Measurements from ENCODE around the gene ATP7A. TPM values are rescaled to one million over a fixed set of nuclear protein-coding genes. Genes with fewer than 3 reads are reported as not detected.

Gene ATP7A
- total RNA-seq, 1 donor from 2014 or later = 5.1 TPM

DNA sequence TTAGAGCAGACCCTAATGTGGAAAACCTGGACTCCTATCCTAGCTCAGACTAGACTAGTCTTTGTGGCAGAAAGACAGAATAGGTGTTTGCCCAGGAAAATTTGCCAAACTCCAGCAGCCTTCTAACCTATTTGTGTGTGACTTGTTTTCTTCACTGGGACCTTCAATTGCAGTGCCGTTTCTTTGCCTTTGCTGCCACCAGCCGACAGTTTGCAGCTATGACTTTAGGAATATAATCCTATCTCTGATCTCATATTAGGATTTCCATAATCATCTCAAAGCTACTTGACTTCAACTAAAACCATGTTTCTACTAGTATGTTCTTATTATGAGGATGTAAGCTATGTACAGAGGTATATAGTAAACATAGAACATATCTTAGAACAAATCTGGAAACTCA is 119.2 kb downstream of the ATP7A start:
- Histone ChIP-seq H3K9me3 (ENCODE audit: low read depth) (no peaks in the 10 kb centered on the region), H3K27ac (no peak overlapping the region), H3F3A (ENCODE audit: low read depth) (no peaks in the 10 kb centered on the region), H3K4me2 (no peak overlapping the region), H3K79me2 (ENCODE audit: low read depth) (no peaks in the 10 kb centered on the region), H3K4me3 (no peak overlapping the region), H3K27me3 (no peaks in the 10 kb centered on the region), H2AFZ (replicated peaks) (no peak overlapping the region), H3K36me3 (no peaks in the 10 kb centered on the region), H4K20me1 (ENCODE audit: low read depth) (no peaks in the 10 kb centered on the region), H3K9ac (no peak overlapping the region), H3K4me1 (no peaks in the 10 kb centered on the region)
- Mint-ChIP-seq H3K36me3 (no peaks in the 10 kb centered on the region), H3K27me3 (ENCODE audit: insufficient read depth, low read depth) (no peaks in the 10 kb centered on the region), H3K9me3 (no peaks in the 10 kb centered on the region), H3K4me1 (no peaks in the 10 kb centered on the region), H3K27ac (no peak overlapping the region), H3K4me3 (no peak overlapping the region)
- TF ChIP-seq, protein P1, sequence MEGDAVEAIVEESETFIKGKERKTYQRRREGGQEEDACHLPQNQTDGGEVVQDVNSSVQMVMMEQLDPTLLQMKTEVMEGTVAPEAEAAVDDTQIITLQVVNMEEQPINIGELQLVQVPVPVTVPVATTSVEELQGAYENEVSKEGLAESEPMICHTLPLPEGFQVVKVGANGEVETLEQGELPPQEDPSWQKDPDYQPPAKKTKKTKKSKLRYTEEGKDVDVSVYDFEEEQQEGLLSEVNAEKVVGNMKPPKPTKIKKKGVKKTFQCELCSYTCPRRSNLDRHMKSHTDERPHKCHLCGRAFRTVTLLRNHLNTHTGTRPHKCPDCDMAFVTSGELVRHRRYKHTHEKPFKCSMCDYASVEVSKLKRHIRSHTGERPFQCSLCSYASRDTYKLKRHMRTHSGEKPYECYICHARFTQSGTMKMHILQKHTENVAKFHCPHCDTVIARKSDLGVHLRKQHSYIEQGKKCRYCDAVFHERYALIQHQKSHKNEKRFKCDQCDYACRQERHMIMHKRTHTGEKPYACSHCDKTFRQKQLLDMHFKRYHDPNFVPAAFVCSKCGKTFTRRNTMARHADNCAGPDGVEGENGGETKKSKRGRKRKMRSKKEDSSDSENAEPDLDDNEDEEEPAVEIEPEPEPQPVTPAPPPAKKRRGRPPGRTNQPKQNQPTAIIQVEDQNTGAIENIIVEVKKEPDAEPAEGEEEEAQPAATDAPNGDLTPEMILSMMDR (IDR thresholded peaks at IDR 0.05) = peak; percentile 49
- no peak for TF ChIP-seq EZH2 (IDR thresholded peaks at IDR 0.05)
- TF ChIP-seq EZH2phosphoT487 (IDR thresholded peaks at IDR 0.05) = no peak
- peak; percentile 17 for DNase-seq (ENCODE audit: low spot score)

DNA sequence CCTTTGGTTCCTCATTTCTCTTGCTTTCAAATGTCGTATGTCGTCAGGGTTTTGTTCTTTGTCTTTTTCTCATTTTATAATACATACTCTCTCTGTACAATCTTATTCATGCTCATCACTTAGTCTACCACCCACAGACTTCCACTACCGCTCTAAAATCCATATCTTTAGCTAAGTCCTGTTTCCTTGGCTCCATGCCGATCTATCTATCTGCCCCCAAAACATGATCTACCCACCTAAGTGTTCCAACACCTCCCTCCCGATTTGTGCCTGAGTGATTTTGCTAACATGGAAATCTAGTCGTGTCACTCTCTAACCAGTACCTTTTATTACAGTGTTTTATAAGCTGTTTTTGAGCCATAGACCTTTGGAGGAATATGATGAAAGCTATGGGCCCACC is 124.6 kb downstream of the ATP7A start:
- H4K20me1 ChIP-seq (ENCODE audit: low read depth) = no peaks in the 10 kb centered on the region
- no peak for TF ChIP-seq EZH2phosphoT487 (IDR thresholded peaks at IDR 0.05)
- no peak for TF ChIP-seq EZH2 (IDR thresholded peaks at IDR 0.05)
- TF ChIP-seq, protein P1 (IDR thresholded peaks at IDR 0.05) = no peak

DNA sequence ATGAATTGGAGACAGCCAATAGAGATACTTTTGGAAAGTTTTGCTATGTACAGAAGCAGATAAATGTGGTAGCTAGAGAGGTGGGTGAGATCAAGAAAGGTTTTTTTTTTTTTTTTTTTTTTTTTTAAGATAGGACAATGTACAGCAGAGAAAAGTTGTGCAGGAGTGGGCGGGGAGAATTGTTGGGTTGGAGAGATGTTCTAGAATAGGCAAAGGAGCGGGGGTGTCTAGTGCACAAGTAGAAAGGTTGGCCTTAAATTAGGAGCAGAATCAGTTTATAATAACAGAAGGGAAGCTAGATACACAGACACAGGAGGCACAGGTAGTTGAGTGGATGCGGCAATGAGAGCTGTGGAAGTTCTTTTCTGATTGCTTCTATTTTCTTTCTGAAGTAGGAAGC is 127.4 kb downstream of the ATP7A start:
- H3K27me3 ChIP-seq = no peaks in the 10 kb centered on the region
- no peaks in the 10 kb centered on the region for H3K27me3 Mint-ChIP-seq (ENCODE audit: insufficient read depth, low read depth)

More for the DNA sequence above, 124.6 kb downstream of the ATP7A start:
- Mint-ChIP-seq H3K9me3 (no peaks in the 10 kb centered on the region), H3K27ac (no peak overlapping the region), H3K36me3 (no peaks in the 10 kb centered on the region), H3K4me3 (no peak overlapping the region), H3K27me3 (ENCODE audit: insufficient read depth, low read depth) (no peaks in the 10 kb centered on the region), H3K4me1 (no peaks in the 10 kb centered on the region)
- Histone ChIP-seq H3K9ac (no peak overlapping the region), H3K4me2 (no peak overlapping the region), H2AFZ (replicated peaks) (no peak overlapping the region), H3K9me3 (ENCODE audit: low read depth) (no peaks in the 10 kb centered on the region), H3K36me3 (no peaks in the 10 kb centered on the region), H3K27me3 (no peaks in the 10 kb centered on the region), H3K4me3 (no peak overlapping the region), H3K4me1 (no peaks in the 10 kb centered on the region), H3K27ac (no peak overlapping the region), H3F3A (ENCODE audit: low read depth) (no peaks in the 10 kb centered on the region), H3K79me2 (ENCODE audit: low read depth) (no peaks in the 10 kb centered on the region)
- DNase-seq (ENCODE audit: low spot score) = no peak

More for the DNA sequence above, 127.4 kb downstream of the ATP7A start:
- Histone ChIP-seq H3K36me3 (no peaks in the 10 kb centered on the region), H3K9me3 (ENCODE audit: low read depth) (no peaks in the 10 kb centered on the region), H3K79me2 (ENCODE audit: low read depth) (no peaks in the 10 kb centered on the region), H3K9ac (no peak overlapping the region), H3K27ac (no peak overlapping the region), H3K4me1 (no peaks in the 10 kb centered on the region), H3K4me3 (no peak overlapping the region), H3F3A (ENCODE audit: low read depth) (no peaks in the 10 kb centered on the region), H4K20me1 (ENCODE audit: low read depth) (no peaks in the 10 kb centered on the region), H2AFZ (replicated peaks) (no peak overlapping the region), H3K4me2 (no peak overlapping the region)
- Mint-ChIP-seq H3K4me1 (no peaks in the 10 kb centered on the region), H3K9me3 (no peaks in the 10 kb centered on the region), H3K27ac (no peak overlapping the region), H3K36me3 (no peaks in the 10 kb centered on the region), H3K4me3 (no peak overlapping the region)
- TF ChIP-seq, protein P1 (IDR thresholded peaks at IDR 0.05) = no peak
- TF ChIP-seq EZH2 (IDR thresholded peaks at IDR 0.05) (no peak), EZH2phosphoT487 (IDR thresholded peaks at IDR 0.05) (no peak)
- no peak for DNase-seq (ENCODE audit: low spot score)
